ENCODE results near the gene SRGAP3.

- TF ChIP-seq, protein P1, sequence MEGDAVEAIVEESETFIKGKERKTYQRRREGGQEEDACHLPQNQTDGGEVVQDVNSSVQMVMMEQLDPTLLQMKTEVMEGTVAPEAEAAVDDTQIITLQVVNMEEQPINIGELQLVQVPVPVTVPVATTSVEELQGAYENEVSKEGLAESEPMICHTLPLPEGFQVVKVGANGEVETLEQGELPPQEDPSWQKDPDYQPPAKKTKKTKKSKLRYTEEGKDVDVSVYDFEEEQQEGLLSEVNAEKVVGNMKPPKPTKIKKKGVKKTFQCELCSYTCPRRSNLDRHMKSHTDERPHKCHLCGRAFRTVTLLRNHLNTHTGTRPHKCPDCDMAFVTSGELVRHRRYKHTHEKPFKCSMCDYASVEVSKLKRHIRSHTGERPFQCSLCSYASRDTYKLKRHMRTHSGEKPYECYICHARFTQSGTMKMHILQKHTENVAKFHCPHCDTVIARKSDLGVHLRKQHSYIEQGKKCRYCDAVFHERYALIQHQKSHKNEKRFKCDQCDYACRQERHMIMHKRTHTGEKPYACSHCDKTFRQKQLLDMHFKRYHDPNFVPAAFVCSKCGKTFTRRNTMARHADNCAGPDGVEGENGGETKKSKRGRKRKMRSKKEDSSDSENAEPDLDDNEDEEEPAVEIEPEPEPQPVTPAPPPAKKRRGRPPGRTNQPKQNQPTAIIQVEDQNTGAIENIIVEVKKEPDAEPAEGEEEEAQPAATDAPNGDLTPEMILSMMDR (IDR thresholded peaks at IDR 0.05; ENCODE audit: low read length), result no peak
- TF ChIP-seq EZH2 (IDR thresholded peaks at IDR 0.05; ENCODE audit: borderline replicate concordance, low read length), result no peak
Measured at GRCh38 chr3:9142362-9142761, 107.1 kb downstream of the SRGAP3 start.
